ENCODE results near the gene GABBR2.
A peak's percentile ranks its signal among the peaks of the same experiment; 100 is the strongest.
"Not testable (repeated sequence)": the region's sequence is repeated elsewhere in the genome, so short reads cannot be mapped to it uniquely, and the experiment has no call there.

The GABBR2 gene

DNA sequence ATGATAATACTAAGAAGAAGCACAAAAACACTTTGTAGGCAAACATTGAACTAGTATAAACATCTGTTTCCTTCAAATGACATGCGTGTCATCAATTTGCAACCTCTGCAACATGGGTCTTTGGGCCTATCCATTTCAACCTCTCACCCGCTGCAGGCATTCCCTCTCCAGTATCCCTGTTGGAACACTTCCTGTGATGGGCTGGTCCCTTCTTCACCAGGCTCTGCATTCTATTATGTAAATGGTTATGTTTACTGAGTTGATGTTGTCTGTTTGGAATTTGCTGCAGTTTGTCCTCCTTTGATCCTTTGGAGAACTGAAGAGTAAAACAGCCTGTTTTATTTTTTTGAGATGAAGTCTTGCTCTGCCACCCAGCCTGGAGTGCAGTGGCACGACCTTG is 436.7 kb downstream of the GABBR2 start:
- no peak for DNase-seq

DNA sequence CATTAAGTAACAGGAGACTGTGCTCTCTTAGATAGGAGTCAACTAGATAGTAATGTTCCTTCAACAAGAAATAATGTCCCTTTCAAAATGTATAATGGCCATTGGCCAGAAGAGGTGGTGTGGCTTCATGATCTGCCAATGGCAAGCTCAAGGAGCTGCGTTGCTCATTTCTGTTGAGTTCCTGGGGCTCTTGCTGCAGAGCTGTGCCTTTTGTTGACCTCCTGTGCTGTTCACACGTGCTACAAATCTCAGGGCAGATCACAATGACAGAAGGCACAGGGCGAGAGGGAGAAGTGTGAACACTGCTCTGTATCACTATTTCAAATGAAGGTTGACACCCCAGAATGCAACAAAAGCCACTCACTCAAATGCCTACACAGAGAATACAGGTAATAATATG is 437.3 kb downstream of the GABBR2 start:
- no peak for DNase-seq

DNA sequence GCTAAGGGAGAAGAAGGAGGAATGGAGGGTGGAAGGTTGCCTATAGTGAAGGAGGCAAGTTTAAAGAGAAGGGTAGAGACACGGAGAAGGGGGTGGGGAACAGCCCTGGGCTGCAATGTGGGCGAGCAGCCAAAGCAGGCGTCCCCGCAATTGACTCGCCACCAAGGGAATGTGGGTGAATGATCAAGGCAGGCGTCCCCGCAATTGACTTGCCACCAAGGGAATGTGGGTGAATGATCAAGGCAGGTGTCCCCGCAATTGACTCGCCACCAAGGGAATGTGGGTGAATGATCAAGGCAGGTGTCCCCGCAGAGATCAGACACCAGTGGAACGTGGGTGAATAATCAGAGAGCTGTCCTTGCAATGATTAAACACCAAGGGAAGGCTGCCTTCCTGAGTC is 438.5 kb downstream of the GABBR2 start:
- DNase-seq: not testable (repeated sequence)

DNA sequence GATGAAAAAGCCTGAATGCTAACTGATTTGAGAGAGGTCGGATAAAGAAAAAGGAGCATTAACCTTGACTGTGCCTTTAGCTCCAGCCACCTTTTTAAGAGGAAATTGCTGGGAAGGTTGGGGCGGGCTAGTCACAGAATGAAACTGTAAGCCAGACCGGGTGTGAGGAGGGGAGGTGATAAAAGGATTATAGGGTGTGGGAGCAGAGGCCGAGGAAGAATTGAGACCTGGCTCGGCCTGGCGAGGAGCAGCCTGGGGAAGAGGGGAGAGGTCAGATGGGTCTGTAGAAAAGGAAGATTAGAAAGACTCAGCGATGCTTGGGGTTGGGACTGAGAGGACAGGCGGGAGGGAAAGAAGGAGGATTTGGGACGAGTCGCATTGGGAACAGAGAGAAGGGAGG is 439.1 kb downstream of the GABBR2 start:
- DNase-seq: not testable (repeated sequence)

DNA sequence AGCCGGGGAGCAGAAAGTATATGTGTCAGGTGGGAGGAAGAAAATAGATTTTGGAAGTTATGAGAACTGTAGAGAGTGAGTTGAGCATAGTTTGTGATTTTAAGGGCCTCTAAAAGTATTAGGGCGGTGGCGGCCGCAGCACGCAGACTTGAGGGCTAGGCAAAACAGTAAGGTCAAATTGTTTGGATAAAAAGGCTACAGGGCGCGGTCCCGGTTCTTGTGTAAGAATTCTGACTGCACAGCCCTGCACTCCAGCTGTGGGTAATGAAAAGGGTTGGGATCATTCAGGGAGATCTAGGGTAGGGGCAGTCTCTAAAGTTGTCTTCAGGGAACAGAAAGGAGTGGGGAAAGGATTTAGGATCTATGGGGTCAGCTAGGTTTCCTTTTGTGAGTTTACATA is 441.2 kb downstream of the GABBR2 start:
- DNase-seq: not testable (repeated sequence)

GRCh38 chr9:98264516-98264915 is 444.2 kb downstream of the GABBR2 start:
- no peak for DNase-seq

DNA sequence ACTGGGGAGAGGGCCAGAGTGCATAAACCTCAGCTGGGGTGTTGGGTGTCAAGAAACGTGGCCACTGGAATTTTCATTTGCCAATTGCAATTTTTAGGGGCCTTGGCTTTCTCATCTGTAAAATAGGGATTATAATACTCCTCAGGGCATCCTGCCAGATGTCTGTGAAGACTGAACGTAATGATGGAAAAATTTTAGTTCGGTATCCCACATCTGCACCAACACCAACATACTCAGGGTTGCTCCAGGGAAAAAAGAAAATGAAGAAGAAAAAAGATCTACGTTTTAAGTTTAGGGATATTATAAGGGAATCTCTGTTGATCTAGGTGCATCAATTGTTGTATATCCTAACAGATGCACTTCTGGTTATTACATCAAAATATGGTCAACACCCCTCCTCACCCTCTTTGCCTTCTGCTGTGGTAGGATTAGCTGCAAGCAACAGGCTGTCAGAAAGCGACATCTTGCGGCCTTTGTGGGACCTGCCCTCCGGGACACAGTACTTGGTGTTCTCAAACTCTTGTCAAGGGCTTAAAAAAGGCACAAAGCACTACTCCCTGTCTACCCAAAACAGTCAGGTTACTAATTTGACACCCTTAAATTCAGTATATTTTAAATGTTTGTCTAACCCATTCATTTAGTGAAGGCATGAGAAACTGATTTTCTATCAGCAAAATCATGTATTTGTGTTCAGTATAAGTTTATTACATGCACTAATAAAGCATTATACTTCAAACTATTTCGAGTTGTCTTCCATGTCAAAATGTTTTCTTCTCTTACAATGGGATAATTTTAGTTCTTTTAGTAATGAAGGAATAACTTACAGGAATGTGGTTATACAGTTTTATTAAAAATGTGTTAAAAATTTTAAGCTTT is 445.0 kb downstream of the GABBR2 start:
- no peak for DNase-seq

- DNase-seq: no peak
Measured at GRCh38 chr9:98263080-98263479, 445.7 kb downstream of the GABBR2 start.

- no peak for DNase-seq
Measured at GRCh38 chr9:98262056-98262455, 446.7 kb downstream of the GABBR2 start.

DNA sequence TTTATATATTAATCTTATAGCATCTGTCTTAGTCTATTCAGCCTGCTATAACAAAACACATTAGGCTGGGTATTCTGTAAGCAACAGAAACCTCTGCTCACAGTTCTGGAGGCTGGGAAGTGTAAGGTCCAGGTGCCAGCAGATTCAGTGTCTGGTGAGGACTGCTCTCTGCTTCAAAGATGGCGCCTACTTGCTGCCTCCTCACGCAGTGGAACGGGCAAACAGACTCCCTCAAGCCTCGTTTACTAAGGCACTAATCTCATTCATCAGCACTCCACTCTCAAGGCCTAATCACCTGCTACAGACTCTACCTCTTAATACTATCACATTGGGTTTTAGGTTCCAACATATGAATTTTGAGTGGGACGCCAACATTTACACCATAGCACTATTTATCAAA is 448.1 kb downstream of the GABBR2 start:
- DNase-seq: no peak

- no peak for DNase-seq
Measured at GRCh38 chr9:98259791-98260190, 448.9 kb downstream of the GABBR2 start.

DNA sequence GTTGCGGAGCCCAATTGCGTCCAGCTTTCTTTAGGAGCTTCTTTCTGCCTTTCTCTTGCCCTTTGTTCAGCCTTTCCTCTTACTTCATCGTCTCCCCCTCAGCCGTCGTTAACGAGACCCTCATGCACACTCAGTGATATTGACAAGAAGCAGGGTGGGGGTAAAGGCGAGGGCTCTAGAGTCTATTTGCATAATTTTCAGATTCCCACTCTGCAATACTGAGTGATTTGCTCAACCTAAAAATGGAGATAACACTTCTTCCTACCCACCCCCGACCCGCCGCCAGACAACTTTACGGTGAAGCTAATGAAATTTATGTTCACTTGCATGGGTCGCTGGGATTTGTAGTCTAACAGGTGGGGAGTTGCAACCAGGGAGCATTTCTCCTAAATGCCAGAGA is 452.0 kb downstream of the GABBR2 start:
- no peak for DNase-seq

- peak; percentile 90 for DNase-seq
Measured at GRCh38 chr9:98255578-98256296, 453.0 kb downstream of the GABBR2 start, which contains the start of gene TBC1D2. TSS of gene TBC1D2 (minus strand) at chr9:98255649. CDS start at chr9:98255541, 108 bp downstream.

DNA sequence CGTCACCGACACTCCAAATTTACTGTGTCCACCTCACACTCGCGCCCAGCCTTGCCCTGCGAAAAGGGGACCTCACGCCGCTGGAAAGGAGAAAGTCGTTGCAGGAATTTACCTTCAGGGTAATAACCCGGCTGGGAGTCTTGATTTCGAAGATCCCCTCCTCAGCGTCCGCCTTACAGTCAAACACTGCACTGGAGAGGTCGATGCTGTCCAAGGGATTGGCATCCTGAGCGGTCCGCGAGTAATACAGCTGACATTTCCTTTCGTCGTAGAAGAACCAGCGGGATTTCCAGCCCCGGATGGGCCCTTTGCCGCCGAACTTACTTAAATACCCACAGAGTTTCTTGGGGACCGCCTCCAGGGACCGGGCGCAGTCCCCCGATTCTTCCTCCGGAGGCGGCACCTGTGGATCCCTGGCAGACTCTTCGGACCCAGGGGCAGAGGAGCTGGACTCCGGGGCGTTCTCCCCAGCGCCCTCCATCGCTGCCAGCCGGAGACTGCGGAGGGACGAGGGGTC is 453.6 kb downstream of the GABBR2 start:
- DNase-seq: no peak

DNA sequence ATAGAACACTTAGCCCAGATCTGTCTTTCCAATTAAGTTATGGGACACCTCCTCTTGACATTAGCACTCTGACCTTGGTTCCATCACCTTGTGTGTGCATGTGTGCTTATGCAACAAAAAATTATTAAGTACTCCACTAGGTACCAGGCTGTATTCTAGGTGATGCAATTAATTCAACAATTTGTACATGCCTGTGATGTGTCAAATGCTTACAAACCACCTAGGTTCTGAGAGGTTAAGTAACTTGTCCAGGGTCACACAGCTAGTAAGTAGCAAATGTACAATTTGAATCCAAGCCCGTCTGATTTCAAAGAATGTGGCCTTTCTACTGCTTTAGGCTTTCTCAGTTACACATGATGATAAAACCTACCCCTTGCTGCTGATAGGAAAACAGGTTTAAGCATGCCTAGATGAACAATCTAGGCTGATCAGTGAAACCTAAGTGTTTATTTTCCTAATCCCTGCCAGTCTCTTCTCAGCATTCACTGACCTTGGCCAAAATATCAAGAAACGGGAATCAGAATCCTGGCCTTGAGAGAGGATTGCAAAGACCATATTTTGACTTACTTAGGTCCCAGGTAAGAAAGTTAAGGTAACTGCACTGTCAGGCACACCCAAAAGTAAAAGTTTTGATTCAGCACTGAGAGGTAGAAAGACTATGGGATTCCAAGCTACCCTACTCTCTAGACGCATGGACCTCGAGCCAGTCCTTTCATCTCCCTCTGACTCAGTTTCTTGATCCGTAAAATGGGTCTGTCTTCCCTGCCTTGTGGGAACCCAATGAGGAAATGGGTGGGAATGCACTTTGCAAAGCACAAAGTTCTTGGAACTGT is 454.3 kb downstream of the GABBR2 start:
- DNase-seq: no peak

GRCh38 chr9:98253565-98253964 is 455.2 kb downstream of the GABBR2 start:
- no peak for DNase-seq

DNA sequence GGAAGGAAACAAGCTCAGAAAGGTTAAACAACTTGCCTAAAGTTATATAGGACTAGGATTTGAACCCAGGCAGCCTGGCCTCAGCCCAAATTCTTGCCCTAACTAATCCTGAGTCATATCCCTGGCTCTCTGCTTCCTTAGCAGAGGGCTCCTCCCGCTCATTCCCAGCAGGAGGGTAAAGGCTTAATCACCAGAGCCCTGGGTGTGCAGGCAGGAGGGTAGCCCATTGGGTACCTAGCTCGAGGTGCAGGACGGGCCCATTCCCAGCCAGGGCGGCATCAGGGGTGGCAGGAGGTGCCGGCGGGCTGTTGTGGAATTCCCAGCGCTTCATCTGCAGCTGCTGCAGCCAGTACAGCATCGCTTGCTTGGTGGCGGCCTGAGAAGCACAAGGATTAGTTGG is 457.2 kb downstream of the GABBR2 start:
- DNase-seq: peak; percentile 90

DNA sequence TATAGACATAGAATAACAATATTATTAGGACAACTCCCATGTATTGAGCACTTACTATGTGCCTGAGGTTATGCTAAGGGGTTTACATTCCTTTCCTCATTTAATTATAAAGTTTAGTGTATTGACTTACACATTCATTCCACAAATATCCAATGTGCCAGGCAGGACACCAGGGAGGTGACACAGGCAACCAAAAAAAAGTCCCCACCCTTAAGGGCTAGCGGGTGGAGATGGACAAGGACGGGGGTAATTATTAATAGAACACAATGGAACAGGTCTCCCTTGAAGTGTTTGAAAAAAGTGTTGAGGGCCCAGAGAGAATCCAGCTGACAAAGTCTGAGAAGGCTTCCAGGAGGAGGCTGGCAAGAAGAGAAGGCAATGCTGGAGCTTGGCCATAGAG is 459.0 kb downstream of the GABBR2 start:
- no peak for DNase-seq

- DNase-seq: no peak
Measured at GRCh38 chr9:98248737-98249474, 459.8 kb downstream of the GABBR2 start.

GRCh38 chr9:98247831-98248657 is 460.7 kb downstream of the GABBR2 start:
- DNase-seq: no peak

- DNase-seq: no peak
Measured at GRCh38 chr9:98242426-98242825, 466.3 kb downstream of the GABBR2 start.
